GM12878 (cell line): Measurements from ENCODE around the gene IDH3B. TPM values are rescaled to one million over a fixed set of nuclear protein-coding genes. Genes with fewer than 3 reads are reported as not detected.

Source experiments
- ATAC-seq: fragments of 200-7000 bp; cut with Tn5 transposase; 3 replicates; pipeline ENCODE4 v1.9.1; 2020; ENCODE audit warnings: mild to moderate bottlenecking, moderate library complexity
- BruUV-seq: library from RNA; stranded (reverse); fragments of 400-500 nt; replicated peaks from 2 replicates; lab custom pipeline; 2021; lab: Mats Ljungman, UMichigan
- CTCF ChIA-PET: fragments of 300-600 bp; sonication (Branson Sonifier 250); formaldehyde crosslinking; extraction: SDS; loops from one replicate; lab custom pipeline; 2021; ENCODE audit warnings: inconsistent platforms; lab: Yijun Ruan, JAX
- POLR2A ChIA-PET: fragments of 350-600 bp; formaldehyde crosslinking; extraction: SDS; loops from one replicate; lab custom pipeline; 2021; ENCODE audit warnings: inconsistent platforms; lab: Charles Lee
- RAD21 ChIA-PET: fragments of 300-600 bp; sonication (Branson Sonifier 250); formaldehyde crosslinking; loops from one replicate; lab custom pipeline; 2023; ENCODE audit warnings: antibody characterized with exemption; ENCODE audit not compliant: unreplicated experiment; lab: Charles Lee
- SMC1A ChIA-PET: fragments of 300-600 bp; sonication (Branson Sonifier 250); formaldehyde crosslinking; loops from one replicate; lab custom pipeline; 2023; ENCODE audit not compliant: unreplicated experiment, uncharacterized antibody; lab: Charles Lee
- DNase-seq: peaks from one replicate; pipeline ENCODE4 v3.0.0-alpha.2; 2011; ENCODE audit warnings: low read depth, low spot score
- FAIRE-seq: peaks from 3 replicates; lab custom pipeline; 2011; peaks lifted over from hg19 to GRCh38; lab: Jason Lieb, UNC
- H2AFZ ChIP-seq: 2 replicates; pipeline ENCODE4 v1.6.0; 2011; ENCODE audit warnings: low read depth, low read length, control low read depth; ENCODE audit not compliant: control insufficient read depth
- H3K27ac ChIP-seq: 2 replicates; pipeline ENCODE4 v1.5.1; 2011; ENCODE audit warnings: control low read depth; ENCODE audit not compliant: control insufficient read depth, insufficient read depth
- H3K27me3 ChIP-seq, 2 experiments: replicated peaks in 1 of 2; 2 replicates each; pipeline versions ENCODE4 v1.6.0 to v1.6.1; 2011; ENCODE audit warnings: low read length in 1 of 2; ENCODE audit not compliant: control insufficient read depth in 2 of 2, insufficient read depth in 2 of 2
- H3K36me3 ChIP-seq, 2 experiments: 2 replicates each; pipeline ENCODE4 v1.5.1; 2011; ENCODE audit warnings: low read length in 1 of 2; ENCODE audit not compliant: control insufficient read depth in 2 of 2, insufficient read depth in 2 of 2
- H3K4me1 ChIP-seq: 2 replicates; pipeline ENCODE4 v1.6.1; 2011; ENCODE audit warnings: mild to moderate bottlenecking, low read length, moderate library complexity, mixed read lengths; ENCODE audit not compliant: control insufficient read depth, insufficient read depth
- H3K4me2 ChIP-seq: 2 replicates; pipeline ENCODE4 v1.6.0; 2011; ENCODE audit warnings: control low read depth; ENCODE audit not compliant: control insufficient read depth, insufficient read depth
- H3K4me3 ChIP-seq: fragments of 200-600 bp; sonication (generic); 2 replicates; pipeline ENCODE4 v1.5.1; 2016
- H3K79me2 ChIP-seq: 2 replicates; pipeline ENCODE4 v1.6.0; 2011; ENCODE audit warnings: low read length; ENCODE audit not compliant: control insufficient read depth, insufficient read depth
- H3K9ac ChIP-seq: 2 replicates; pipeline ENCODE4 v1.8.0; 2011; ENCODE audit warnings: low read length, control low read depth, mixed read lengths; ENCODE audit not compliant: control insufficient read depth, insufficient read depth
- H3K9me3 ChIP-seq: replicated peaks from 3 replicates; pipeline ENCODE4 v1.5.1; 2011; ENCODE audit warnings: mild to moderate bottlenecking, low read length; ENCODE audit not compliant: control insufficient read depth, insufficient read depth
- H4K20me1 ChIP-seq: 2 replicates; pipeline ENCODE4 v1.6.0; 2011; ENCODE audit not compliant: control insufficient read depth, insufficient read depth
- BHLHE40 ChIP-seq, 2 experiments: fragments of 450-650 bp in 1 of 2; IDR thresholded peaks; 2 replicates each; pipeline ENCODE4 v1.6.1; 2011 to 2017; ENCODE audit warnings: low read depth in 2 of 2, borderline replicate concordance in 1 of 2, improper control_type of control experiment in 1 of 2, low read length in 1 of 2, mild to moderate bottlenecking in 1 of 2
- BMI1 ChIP-seq: fragments of 450-650 bp; IDR thresholded peaks from 2 replicates; pipeline ENCODE4 v1.6.1; 2016; ENCODE audit warnings: mild to moderate bottlenecking, moderate library complexity, borderline replicate concordance
- EED ChIP-seq: sonication (generic); IDR thresholded peaks from 2 replicates; pipeline ENCODE4 v1.6.1; 2016; ENCODE audit warnings: antibody characterized with exemption, low read depth
- EP300 ChIP-seq, 2 experiments: fragments of 150-350 bp in 1 of 2; IDR thresholded peaks; 2 replicates each; pipeline ENCODE4 v1.6.1; 2011 to 2012; ENCODE audit warnings: low read depth in 2 of 2, low read length in 2 of 2, borderline replicate concordance in 1 of 2, improper control_type of control experiment in 1 of 2, inconsistent platforms in 1 of 2; ENCODE audit not compliant: control insufficient read depth in 1 of 2
- GATAD2B ChIP-seq: fragments of 450-650 bp; conservative IDR thresholded peaks from 2 replicates; pipeline ENCODE4 v1.6.1; 2017; ENCODE audit warnings: low read depth, mild to moderate bottlenecking, moderate library complexity
- HDAC6 ChIP-seq: fragments of 200-600 bp; sonication (generic); IDR thresholded peaks from one replicate; pipeline ENCODE4 v1.8.0; 2017; ENCODE audit warnings: antibody characterized with exemption; ENCODE audit not compliant: unreplicated experiment
- IKZF2 ChIP-seq, 2 experiments: fragments of 450-650 bp; IDR thresholded peaks; 2 replicates each; pipeline ENCODE4 v1.6.1; 2017; ENCODE audit warnings: mild to moderate bottlenecking in 2 of 2, moderate library complexity in 2 of 2
- MTA3 ChIP-seq: IDR thresholded peaks from 2 replicates; pipeline ENCODE4 v1.6.1; 2012; ENCODE audit warnings: low read length, inconsistent platforms, borderline replicate concordance
- NR2C2 ChIP-seq: IDR thresholded peaks from 2 replicates; pipeline ENCODE4 v1.6.1; 2011; ENCODE audit warnings: borderline replicate concordance, low read depth; ENCODE audit not compliant: control insufficient read depth, insufficient read length
- RAD51 ChIP-seq: fragments of 450-650 bp; IDR thresholded peaks from 2 replicates; pipeline ENCODE4 v1.6.1; 2016; ENCODE audit warnings: moderate library complexity, mild to moderate bottlenecking, inconsistent platforms
- TBL1XR1 ChIP-seq: IDR thresholded peaks from 2 replicates; pipeline ENCODE4 v1.6.1; 2012; ENCODE audit warnings: low read depth, low read length, improper control_type of control experiment
- WGBS: methylation state at CpG from one replicate; pipeline ENCODE4 v1.1.6; 2016; ENCODE audit warnings: low lambda C conversion rate; ENCODE audit not compliant: insufficient replicate concordance, insufficient coverage; ENCODE audit errors: missing lambda C conversion rate; 5-methylcytosine and 5-hydroxymethylcytosine counted together
- in situ Hi-C: fragments of 300-500 bp; cut with MboI; formaldehyde crosslinking; loops from 9 replicates; pipeline ENCODE4 v1.14.3; 2018; ENCODE audit warnings: mixed read lengths
- intact Hi-C: fragments of 100-400 bp; cut with micrococcal nuclease; formaldehyde crosslinking; loops from one replicate; pipeline ENCODE4 v1.14.2; 2022; ENCODE audit not compliant: unreplicated experiment
- polyA plus RNA-seq, 11 experiments: library from polyadenylated mRNA; depleted of rRNA in 4 of 11; unstranded in 6 of 11; stranded (reverse) in 5 of 11; fragments of >200 nt; fragmentation: Nextera tagmentation in 4 of 11; fragmentation: Illumina TruSeq in 1 of 11; extraction: Ambion mirVana in 4 of 11; extraction: Trizol in 1 of 11; gene quantifications; 1 replicate in 1 of 11; 2 replicates in 10 of 11; pipeline versions ENCODE4 v1.2.1 to v1.2.3, GENCODE V29; 2011 to 2016; ENCODE audit warnings: inconsistent platforms in 2 of 11, missing spikeins in 2 of 11, low read depth in 1 of 11
- total RNA-seq, 4 experiments: library from RNA; depleted of rRNA in 3 of 4; stranded (reverse); fragments of >200 nt in 3 of 4; fragmentation: Illumina TruSeq in 1 of 4; extraction: Trizol in 1 of 4; gene quantifications; 2 replicates each; pipeline versions ENCODE4 v1.2.1 to v1.2.3, GENCODE V29; 2013 to 2021
- TF ChIP-seq, protein P1 (sequence below): fragments of 450-650 bp; formaldehyde crosslinking; IDR thresholded peaks from 2 replicates; pipeline ENCODE4 v1.4.0; 2020; ENCODE audit warnings: mild to moderate bottlenecking, moderate library complexity

IDH3B gene
- total and polyA plus RNA-seq, 10 of the 15 experiments (the other 5 are each of a cell fraction or from before 2014, with no cell fraction given) = 65.3 to 177 (median 121) TPM

DNA sequence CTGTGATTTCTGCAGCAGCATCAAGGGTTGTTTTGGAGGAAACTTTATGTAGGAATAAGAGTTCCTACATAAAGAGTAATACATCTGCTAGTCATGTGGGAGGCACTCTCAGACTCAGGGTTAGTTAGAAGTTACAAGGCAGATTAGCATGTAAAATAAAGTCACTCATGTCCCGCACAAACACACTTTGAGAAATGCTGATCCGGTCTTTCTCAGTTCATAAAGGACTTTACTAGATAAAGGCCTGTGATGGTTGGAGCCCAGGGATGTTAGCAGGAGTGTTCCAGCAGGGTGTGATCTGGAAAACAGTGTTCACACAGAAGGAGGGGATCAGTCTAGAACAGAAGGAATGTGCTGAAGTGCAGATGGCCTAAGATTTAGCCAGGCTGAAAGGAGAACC is 44.7 kb downstream of the IDH3B start:
- Histone ChIP-seq H3K9ac (no peak overlapping the region), H2AFZ (no peak overlapping the region), H3K79me2 (no peaks in the 10 kb centered on the region), H3K27ac (no peak overlapping the region), H3K27me3 (peaks cover 0 to 4% of the 10 kb centered on the region in 2 experiments; a peak in 2 of 4 replicates), H3K9me3 (no peaks in the 10 kb centered on the region), H3K4me3 (no peak overlapping the region), H3K4me1 (peaks cover 3% of the 10 kb centered on the region; the same call in 1 of the 2 replicates), H3K36me3 (no peaks in the 10 kb centered on the region), H4K20me1 (no peaks in the 10 kb centered on the region), H3K4me2 (no peak overlapping the region)
- ATAC-seq (no peak), DNase-seq (no peak), FAIRE-seq (no peak)
- 43% methylated on average over 2 of the region's 2 CpGs for WGBS
- no TSS peak for BruUV-seq
- TF ChIP-seq BHLHE40 (IDR thresholded peaks at IDR 0.05; ENCODE audit: borderline replicate concordance in 1 of 2, low read depth in 2 of 2, low read length in 1 of 2) (no peak), GATAD2B (no peak), NR2C2 (no peak), MTA3 (no peak), EED (no peak), HDAC6 (no peak), EP300 (IDR thresholded peaks at IDR 0.05; ENCODE audit: borderline replicate concordance in 1 of 2, control insufficient read depth in 1 of 2, low read depth in 2 of 2, low read length in 2 of 2) (no peak), TBL1XR1 (no peak), BMI1 (no peak), IKZF2 (IDR thresholded peaks at IDR 0.05) (no peak), RAD51 (no peak)
- TF ChIP-seq, protein P1, sequence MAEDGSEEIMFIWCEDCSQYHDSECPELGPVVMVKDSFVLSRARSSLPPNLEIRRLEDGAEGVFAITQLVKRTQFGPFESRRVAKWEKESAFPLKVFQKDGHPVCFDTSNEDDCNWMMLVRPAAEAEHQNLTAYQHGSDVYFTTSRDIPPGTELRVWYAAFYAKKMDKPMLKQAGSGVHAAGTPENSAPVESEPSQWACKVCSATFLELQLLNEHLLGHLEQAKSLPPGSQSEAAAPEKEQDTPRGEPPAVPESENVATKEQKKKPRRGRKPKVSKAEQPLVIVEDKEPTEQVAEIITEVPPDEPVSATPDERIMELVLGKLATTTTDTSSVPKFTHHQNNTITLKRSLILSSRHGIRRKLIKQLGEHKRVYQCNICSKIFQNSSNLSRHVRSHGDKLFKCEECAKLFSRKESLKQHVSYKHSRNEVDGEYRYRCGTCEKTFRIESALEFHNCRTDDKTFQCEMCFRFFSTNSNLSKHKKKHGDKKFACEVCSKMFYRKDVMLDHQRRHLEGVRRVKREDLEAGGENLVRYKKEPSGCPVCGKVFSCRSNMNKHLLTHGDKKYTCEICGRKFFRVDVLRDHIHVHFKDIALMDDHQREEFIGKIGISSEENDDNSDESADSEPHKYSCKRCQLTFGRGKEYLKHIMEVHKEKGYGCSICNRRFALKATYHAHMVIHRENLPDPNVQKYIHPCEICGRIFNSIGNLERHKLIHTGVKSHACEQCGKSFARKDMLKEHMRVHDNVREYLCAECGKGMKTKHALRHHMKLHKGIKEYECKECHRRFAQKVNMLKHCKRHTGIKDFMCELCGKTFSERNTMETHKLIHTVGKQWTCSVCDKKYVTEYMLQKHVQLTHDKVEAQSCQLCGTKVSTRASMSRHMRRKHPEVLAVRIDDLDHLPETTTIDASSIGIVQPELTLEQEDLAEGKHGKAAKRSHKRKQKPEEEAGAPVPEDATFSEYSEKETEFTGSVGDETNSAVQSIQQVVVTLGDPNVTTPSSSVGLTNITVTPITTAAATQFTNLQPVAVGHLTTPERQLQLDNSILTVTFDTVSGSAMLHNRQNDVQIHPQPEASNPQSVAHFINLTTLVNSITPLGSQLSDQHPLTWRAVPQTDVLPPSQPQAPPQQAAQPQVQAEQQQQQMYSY (CRISPR knock-in tag) = no peak
- ChIA-PET RAD21 (no interaction called here), SMC1A (no interaction called here), POLR2A (no interaction called here), CTCF (no interaction called here)
- intact Hi-C loops (no loop called here), in situ Hi-C loops (no loop called here)
